ENCODE measurements around the gene DEPDC1B. TPM values are rescaled to one million over a fixed set of nuclear protein-coding genes. Genes with fewer than 3 reads are reported as not detected.

Gene DEPDC1B
- total RNA-seq, 2 donors from 2014 or later = 0.32 to 1.8 TPM

- H3K27me3 ChIP-seq (replicated peaks; ENCODE audit: insufficient read depth) = no peaks in the 10 kb centered on the region
- TF ChIP-seq POLR2A (IDR thresholded peaks at IDR 0.05) = no peak
- no peak for TF ChIP-seq POLR2AphosphoS5 (IDR thresholded peaks at IDR 0.05)
- TF ChIP-seq CTCF (IDR thresholded peaks at IDR 0.05) = no peak
- H3K4me1 ChIP-seq (replicated peaks) = peaks cover 3% of the 10 kb centered on the region
- H3K36me3 ChIP-seq = no peaks in the 10 kb centered on the region
- H3K27ac ChIP-seq = no peak overlapping the region
- H3K9me3 ChIP-seq = no peaks in the 10 kb centered on the region
- WGBS = 97% methylated on average over 2 of the region's 2 CpGs
- no peak for DNase-seq (ENCODE audit: low spot score)
- no peak overlapping the region for H3K4me3 ChIP-seq
- intact Hi-C loops (cut with DNase I) = no loop called here
Observed at GRCh38 chr5:60584304-60584703, 115.7 kb downstream of the DEPDC1B start.

GRCh38 chr5:60583616-60584015 is 116.3 kb downstream of the DEPDC1B start:
- Histone ChIP-seq H3K9me3 (no peaks in the 10 kb centered on the region), H3K4me3 (no peak overlapping the region), H3K4me1 (replicated peaks) (peaks cover 3% of the 10 kb centered on the region), H3K36me3 (no peaks in the 10 kb centered on the region), H3K27ac (no peak overlapping the region), H3K27me3 (replicated peaks; ENCODE audit: insufficient read depth) (no peaks in the 10 kb centered on the region)
- TF ChIP-seq POLR2AphosphoS5 (IDR thresholded peaks at IDR 0.05) (no peak), POLR2A (IDR thresholded peaks at IDR 0.05) (no peak), CTCF (IDR thresholded peaks at IDR 0.05) (no peak)
- no peak for DNase-seq (ENCODE audit: low spot score)
- intact Hi-C loops (cut with DNase I) = no loop called here

DNA sequence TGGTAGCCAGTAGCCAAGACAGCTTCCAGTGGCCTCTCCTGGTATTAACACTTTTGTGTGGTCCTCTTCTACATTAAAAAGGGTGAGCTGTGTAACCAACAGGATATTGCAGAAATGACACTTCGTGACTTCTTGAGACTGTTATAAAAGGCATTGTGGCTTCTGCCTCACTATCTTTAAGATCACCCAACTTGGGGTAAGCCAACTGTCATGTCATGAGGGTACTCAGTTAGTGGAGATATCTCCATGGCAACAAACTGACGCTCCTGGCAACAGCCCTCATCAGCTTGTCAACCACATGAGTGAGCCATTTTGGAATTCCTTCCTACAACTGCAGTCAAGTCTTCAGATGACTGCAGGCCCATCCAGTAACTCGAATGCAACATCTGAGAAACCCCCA is 121.7 kb downstream of the DEPDC1B start:
- Histone ChIP-seq H3K4me3 (no peak overlapping the region), H3K36me3 (no peaks in the 10 kb centered on the region), H3K4me1 (replicated peaks) (no peaks in the 10 kb centered on the region), H3K9me3 (no peaks in the 10 kb centered on the region), H3K27me3 (replicated peaks; ENCODE audit: insufficient read depth) (no peaks in the 10 kb centered on the region), H3K27ac (no peak overlapping the region)
- intact Hi-C loops (cut with DNase I) = no loop called here
- DNase-seq (ENCODE audit: low spot score) = no peak
- WGBS = 93% methylated on average over 3 of the region's 3 CpGs
- TF ChIP-seq POLR2A (IDR thresholded peaks at IDR 0.05) (no peak), CTCF (IDR thresholded peaks at IDR 0.05) (no peak), POLR2AphosphoS5 (IDR thresholded peaks at IDR 0.05) (no peak)

- Histone ChIP-seq H3K9me3 (no peaks in the 10 kb centered on the region), H3K4me1 (replicated peaks) (no peaks in the 10 kb centered on the region), H3K36me3 (no peaks in the 10 kb centered on the region), H3K27ac (no peak overlapping the region), H3K4me3 (no peak overlapping the region), H3K27me3 (replicated peaks; ENCODE audit: insufficient read depth) (no peaks in the 10 kb centered on the region)
- 87% methylated on average over 1 of the region's 1 CpG for WGBS
- no peak for DNase-seq (ENCODE audit: low spot score)
- TF ChIP-seq CTCF (IDR thresholded peaks at IDR 0.05) (no peak), POLR2A (IDR thresholded peaks at IDR 0.05) (no peak), POLR2AphosphoS5 (IDR thresholded peaks at IDR 0.05) (no peak)
- intact Hi-C loops (cut with DNase I) = no loop called here
Observed at GRCh38 chr5:60577116-60577515, 122.8 kb downstream of the DEPDC1B start.

- DNase-seq (ENCODE audit: low spot score) = no peak
- 97% methylated on average over 2 of the region's 2 CpGs for WGBS
- Histone ChIP-seq H3K36me3 (no peaks in the 10 kb centered on the region), H3K9me3 (no peaks in the 10 kb centered on the region), H3K27me3 (replicated peaks; ENCODE audit: insufficient read depth) (no peaks in the 10 kb centered on the region), H3K27ac (no peak overlapping the region), H3K4me3 (no peak overlapping the region), H3K4me1 (replicated peaks) (no peaks in the 10 kb centered on the region)
- intact Hi-C loops (cut with DNase I) = no loop called here
- TF ChIP-seq POLR2AphosphoS5 (IDR thresholded peaks at IDR 0.05) (no peak), CTCF (IDR thresholded peaks at IDR 0.05) (no peak), POLR2A (IDR thresholded peaks at IDR 0.05) (no peak)
Observed at GRCh38 chr5:60576425-60576824, 123.5 kb downstream of the DEPDC1B start.
